ENCODE data around the gene ERC2. TPM values are rescaled to one million over a fixed set of nuclear protein-coding genes. Genes with fewer than 3 reads are reported as not detected.
A peak's percentile ranks its signal among the peaks of the same experiment; 100 is the strongest.

The ERC2 gene
- total RNA-seq, 1 donor from 2014 or later = 0.65 TPM

DNA sequence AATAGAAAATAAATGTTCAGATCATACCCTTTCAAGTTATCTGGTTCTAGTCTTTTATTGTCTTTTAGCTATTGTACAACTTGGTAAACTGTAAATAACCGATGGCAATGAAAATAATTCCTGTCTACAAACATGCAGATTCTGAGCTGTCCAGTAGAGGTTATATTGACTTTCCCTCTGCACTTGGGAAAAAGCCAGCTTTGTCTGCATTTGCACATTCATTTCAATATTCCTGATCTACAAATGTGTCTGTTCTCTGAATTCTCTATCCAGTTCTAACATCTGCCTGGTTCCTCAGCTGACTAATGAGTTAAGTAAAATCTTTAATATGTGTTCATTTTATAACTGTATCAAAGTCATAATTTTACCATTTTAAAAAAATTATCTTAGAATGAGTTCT, 408.5 kb downstream of the ERC2 start:
- TF ChIP-seq, protein P1, sequence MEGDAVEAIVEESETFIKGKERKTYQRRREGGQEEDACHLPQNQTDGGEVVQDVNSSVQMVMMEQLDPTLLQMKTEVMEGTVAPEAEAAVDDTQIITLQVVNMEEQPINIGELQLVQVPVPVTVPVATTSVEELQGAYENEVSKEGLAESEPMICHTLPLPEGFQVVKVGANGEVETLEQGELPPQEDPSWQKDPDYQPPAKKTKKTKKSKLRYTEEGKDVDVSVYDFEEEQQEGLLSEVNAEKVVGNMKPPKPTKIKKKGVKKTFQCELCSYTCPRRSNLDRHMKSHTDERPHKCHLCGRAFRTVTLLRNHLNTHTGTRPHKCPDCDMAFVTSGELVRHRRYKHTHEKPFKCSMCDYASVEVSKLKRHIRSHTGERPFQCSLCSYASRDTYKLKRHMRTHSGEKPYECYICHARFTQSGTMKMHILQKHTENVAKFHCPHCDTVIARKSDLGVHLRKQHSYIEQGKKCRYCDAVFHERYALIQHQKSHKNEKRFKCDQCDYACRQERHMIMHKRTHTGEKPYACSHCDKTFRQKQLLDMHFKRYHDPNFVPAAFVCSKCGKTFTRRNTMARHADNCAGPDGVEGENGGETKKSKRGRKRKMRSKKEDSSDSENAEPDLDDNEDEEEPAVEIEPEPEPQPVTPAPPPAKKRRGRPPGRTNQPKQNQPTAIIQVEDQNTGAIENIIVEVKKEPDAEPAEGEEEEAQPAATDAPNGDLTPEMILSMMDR (IDR thresholded peaks at IDR 0.05) = peak; percentile 23
- H3K4me1 Mint-ChIP-seq (ENCODE audit: low read depth) = peaks cover 18% of the 10 kb centered on the region
- no peak overlapping the region for H3K27ac Mint-ChIP-seq (ENCODE audit: unreplicated experiment)
- no peak overlapping the region for H3K4me3 Mint-ChIP-seq (ENCODE audit: unreplicated experiment)
- no peaks in the 10 kb centered on the region for H3K9me3 Mint-ChIP-seq (ENCODE audit: low read depth)
- peaks cover 2% of the 10 kb centered on the region for H3K27me3 Mint-ChIP-seq (ENCODE audit: low read depth)
- no peak for DNase-seq (ENCODE audit: low spot score)
- H3K36me3 Mint-ChIP-seq (ENCODE audit: low read depth) = no peaks in the 10 kb centered on the region

DNA sequence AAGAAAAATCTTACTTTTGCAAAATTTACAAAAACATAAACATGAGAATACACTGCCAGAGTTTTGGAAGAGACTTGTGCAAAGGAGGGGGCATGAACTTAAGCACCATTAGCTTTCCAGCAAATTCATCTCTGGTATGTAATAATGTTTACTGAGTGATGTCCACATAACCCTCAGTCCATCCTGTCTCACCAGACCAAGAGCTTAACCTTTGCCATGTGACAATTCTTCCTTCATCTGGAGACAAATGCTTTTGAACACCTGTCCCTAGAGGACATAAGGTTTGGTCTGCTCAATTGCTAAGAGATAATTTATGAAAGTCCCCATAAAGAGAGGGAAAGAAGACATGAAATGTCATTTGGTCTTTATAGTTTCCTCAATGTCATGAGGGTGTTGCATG, 412.3 kb downstream of the ERC2 start:
- TF ChIP-seq, protein P1 (IDR thresholded peaks at IDR 0.05) = no peak
- no peak for DNase-seq (ENCODE audit: low spot score)
- Mint-ChIP-seq H3K27ac (ENCODE audit: unreplicated experiment) (no peak overlapping the region), H3K27me3 (ENCODE audit: low read depth) (no peaks in the 10 kb centered on the region), H3K4me1 (ENCODE audit: low read depth) (peaks cover 22% of the 10 kb centered on the region), H3K4me3 (ENCODE audit: unreplicated experiment) (no peak overlapping the region), H3K36me3 (ENCODE audit: low read depth) (no peaks in the 10 kb centered on the region), H3K9me3 (ENCODE audit: low read depth) (no peaks in the 10 kb centered on the region)

DNA sequence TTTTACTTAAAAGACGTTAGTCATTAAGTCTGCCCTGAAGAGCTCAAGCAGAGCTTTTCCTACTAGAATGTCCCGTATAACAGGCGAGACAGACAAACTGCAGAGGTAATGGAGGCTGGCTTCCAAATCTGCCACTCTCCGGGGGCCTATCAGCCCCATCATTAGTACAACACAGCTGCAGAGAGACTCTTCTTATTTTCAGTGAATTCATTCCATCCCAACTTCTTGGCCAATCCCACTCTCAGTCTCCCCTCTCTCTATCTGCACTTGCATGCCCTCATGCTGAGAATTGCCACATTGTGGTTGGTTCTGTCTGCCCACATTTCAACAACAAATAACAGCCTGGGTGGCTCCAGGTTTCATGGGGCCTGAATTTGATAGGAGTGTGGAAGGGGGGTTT, 412.7 kb downstream of the ERC2 start:
- Mint-ChIP-seq H3K27ac (ENCODE audit: unreplicated experiment) (no peak overlapping the region), H3K9me3 (ENCODE audit: low read depth) (no peaks in the 10 kb centered on the region), H3K27me3 (ENCODE audit: low read depth) (no peaks in the 10 kb centered on the region), H3K4me1 (ENCODE audit: low read depth) (peaks cover 27% of the 10 kb centered on the region), H3K36me3 (ENCODE audit: low read depth) (no peaks in the 10 kb centered on the region), H3K4me3 (ENCODE audit: unreplicated experiment) (no peak overlapping the region)
- TF ChIP-seq, protein P1 (IDR thresholded peaks at IDR 0.05) = no peak
- DNase-seq (ENCODE audit: low spot score) = no peak

DNA sequence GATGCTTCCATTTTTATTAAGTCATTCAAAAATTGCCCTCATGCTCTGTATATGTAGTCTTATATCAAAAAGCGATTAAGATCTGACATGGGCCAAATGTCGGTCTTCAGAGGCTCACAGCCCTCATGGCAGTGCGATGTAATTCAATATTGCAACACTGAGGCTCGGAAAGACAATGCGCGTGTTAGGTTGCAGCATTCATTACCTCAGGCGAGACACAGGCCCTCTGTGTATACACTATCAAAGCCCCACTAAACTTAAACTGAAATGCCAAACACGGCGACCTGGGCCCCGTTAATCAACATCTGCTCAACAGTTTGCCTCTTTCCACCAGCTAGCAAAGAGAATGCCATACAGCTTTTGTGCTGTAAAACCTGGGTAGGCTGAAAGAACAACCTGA, 413.4 kb downstream of the ERC2 start:
- no peaks in the 10 kb centered on the region for H3K27me3 Mint-ChIP-seq (ENCODE audit: low read depth)
- no peak for DNase-seq (ENCODE audit: low spot score)
- H3K4me3 Mint-ChIP-seq (ENCODE audit: unreplicated experiment) = no peak overlapping the region
- TF ChIP-seq, protein P1 (IDR thresholded peaks at IDR 0.05) = no peak
- H3K27ac Mint-ChIP-seq (ENCODE audit: unreplicated experiment) = no peak overlapping the region
- peaks cover 29% of the 10 kb centered on the region for H3K4me1 Mint-ChIP-seq (ENCODE audit: low read depth)
- H3K36me3 Mint-ChIP-seq (ENCODE audit: low read depth) = no peaks in the 10 kb centered on the region
- no peaks in the 10 kb centered on the region for H3K9me3 Mint-ChIP-seq (ENCODE audit: low read depth)

DNA sequence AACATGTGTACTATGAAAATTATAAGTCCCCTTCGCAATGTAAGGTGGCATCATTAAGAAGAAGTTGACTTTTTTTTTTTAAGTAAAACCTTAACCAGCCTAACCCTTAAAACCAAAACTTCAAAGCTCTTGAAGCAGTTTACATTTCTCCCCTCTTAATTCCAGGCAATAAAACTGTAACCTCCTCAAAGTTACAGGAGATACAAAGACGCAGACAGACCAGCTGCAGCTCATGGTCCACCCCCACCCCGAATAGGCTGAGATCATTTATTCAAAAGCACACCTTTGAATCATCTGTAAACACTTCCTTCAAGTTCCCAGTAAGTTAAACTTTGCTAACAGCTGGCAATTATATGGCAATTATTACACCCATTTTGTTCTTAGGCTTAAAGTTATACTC, 414.5 kb downstream of the ERC2 start:
- DNase-seq (ENCODE audit: low spot score) = no peak
- H3K36me3 Mint-ChIP-seq (ENCODE audit: low read depth) = no peaks in the 10 kb centered on the region
- H3K4me1 Mint-ChIP-seq (ENCODE audit: low read depth) = peaks cover 27% of the 10 kb centered on the region
- H3K27me3 Mint-ChIP-seq (ENCODE audit: low read depth) = no peaks in the 10 kb centered on the region
- no peak overlapping the region for H3K4me3 Mint-ChIP-seq (ENCODE audit: unreplicated experiment)
- TF ChIP-seq, protein P1 (IDR thresholded peaks at IDR 0.05) = no peak
- no peak overlapping the region for H3K27ac Mint-ChIP-seq (ENCODE audit: unreplicated experiment)
- no peaks in the 10 kb centered on the region for H3K9me3 Mint-ChIP-seq (ENCODE audit: low read depth)

Measured in chondrocyte (in vitro differentiated cells).